HS-5 (cell line): ENCODE results near the gene RTF2.

Experiments
- DNase-seq: peaks from one replicate; pipeline ENCODE4 v3.0.0-alpha.2; 2012; ENCODE audit warnings: low read depth

Gene RTF2

GRCh38 chr20:56468316-56469076 is at the start of gene RTF2:
TSS of gene RTF2 (plus strand) at chr20:56468627. CDS start at chr20:56468698, 71 bp downstream.
- peak; percentile 50 for DNase-seq

DNA sequence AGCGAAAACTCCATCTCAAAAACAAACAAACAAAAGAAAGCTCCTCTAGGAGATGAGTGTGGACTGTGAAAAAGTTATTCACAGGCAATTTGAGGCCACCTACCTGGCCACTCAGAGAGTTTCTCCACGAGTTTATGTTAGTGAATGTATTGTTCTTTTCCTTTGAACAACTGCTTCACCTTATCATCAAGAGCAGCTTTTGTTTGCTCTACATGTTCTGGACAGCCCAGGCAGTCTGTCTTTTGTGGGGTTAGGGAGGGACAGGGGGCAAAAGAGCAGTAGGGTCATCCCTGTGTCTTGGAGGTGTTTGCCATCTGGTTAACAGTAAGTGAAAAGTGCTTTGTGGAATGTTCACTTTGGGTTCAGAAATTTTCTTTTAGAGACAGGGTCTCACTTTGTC is 48.4 kb upstream of the RTF2 start:
- no peak for DNase-seq

DNA sequence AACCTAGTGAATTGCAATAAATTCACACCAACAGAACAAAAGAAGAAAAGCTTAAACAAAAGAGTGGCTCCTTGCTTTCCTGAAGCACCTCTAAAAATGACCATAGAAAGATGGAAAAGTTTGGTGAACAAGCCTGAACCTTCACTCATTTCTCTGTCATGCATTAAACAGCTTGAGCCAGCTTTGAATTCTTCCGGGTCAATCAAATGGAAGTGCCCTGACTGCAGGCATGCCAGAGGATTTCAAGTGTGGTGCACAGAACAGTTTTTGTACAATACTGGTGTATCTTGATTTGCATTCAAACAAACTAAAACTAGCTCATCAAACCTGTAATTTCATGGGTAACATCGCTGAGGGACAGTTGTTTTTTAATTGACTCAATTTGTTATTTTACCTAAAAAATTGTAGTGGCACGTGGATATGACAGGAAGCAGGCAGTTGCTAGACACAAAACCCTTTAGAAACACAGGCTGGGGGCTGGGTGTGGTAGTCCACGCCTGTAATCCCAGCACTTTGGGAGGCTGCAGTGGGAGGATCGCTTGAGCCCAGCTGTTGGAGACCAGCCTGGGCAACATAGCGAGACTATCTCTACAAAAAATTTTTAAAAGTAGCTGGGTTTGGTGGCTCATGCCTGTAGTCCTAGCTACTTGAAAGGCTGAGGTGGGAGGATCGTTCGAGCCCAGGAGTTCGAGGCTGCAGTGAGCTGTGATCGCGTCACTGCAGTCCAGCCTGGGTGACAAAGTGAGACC is 47.3 kb upstream of the RTF2 start:
- no peak for DNase-seq

- DNase-seq: peak; percentile 49
These were observed 46.2 kb upstream of the RTF2 start for GRCh38 chr20:56422076-56422823.

GRCh38 chr20:56422824-56423189 is 45.6 kb upstream of the RTF2 start:
- DNase-seq: no peak

DNA sequence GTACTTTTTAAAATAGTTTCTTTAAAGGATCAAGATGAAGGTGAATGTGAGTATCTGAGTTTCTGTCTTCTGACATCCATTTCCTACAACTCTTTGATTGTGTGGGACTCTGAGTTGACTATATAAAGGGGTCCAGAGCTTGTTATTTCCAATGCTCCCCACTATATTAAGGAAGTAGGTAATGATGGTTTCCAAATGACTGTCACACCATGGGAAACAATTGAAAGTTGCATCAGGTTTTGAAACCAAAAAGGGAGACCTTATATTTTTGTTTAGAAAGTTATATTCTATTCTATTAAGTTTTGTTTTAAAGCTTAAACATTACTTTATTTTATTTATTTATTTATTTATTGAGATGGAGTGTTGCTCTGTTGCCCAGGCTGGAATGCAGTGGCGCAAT is 45.2 kb upstream of the RTF2 start:
- DNase-seq: no peak

DNA sequence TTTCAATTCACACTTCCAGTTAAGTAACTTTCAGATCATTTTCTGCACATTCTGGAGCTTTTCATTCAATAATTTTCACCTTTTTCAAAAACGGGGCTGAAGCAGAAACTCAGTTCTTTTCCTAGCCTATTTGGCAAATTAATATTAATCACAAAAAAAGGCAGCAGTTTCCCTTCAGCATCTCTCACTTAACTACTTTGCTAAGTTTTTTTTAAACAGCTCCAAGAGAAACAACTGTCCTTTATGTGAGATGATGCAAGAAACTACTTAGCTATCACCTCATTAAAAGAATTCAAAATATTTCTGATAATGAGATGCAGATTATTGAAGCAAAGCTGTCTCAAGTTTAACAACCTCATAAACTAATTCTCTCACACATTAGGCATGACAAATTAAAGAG is 44.5 kb upstream of the RTF2 start:
- DNase-seq: no peak

DNA sequence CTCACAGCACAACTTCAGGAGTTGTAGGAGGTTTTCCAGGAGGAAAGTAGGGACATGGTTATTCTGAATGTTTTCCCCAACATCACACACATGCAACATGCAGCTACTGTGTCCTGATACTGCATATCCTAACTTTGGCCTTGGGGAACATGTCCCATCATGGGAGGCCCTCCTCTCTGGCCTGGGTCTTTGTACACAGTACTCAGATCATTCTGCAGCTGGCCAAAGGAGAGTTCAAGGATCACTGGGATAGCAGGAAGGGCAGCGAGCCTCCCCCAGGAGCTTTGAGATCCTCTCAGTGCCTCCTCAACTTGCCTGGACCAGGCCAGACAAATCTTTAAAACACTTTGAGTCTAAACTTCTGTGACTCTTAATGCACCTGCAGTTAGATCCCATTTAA is 43.5 kb upstream of the RTF2 start:
- no peak for DNase-seq

DNA sequence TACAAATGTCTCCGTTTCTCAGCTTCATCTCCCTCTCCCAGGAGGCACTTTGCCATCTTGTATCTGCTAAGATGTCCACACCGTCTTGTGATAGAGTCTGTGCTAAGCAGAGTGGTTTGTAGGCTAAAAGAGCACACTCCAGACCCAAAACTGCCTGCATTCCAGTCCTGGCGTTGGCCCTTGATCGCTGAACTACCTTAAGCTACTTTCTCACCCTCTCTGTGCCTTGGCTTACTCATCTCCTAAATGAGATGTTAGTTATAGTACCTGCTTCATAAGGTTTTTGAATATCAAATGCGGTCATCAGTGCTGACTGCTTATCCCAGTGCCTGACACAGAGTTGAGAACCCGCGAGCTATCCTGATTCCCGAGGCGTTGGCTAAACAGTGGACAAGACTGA is 42.4 kb upstream of the RTF2 start:
- no peak for DNase-seq

- no peak for DNase-seq
These were observed 41.5 kb upstream of the RTF2 start for GRCh38 chr20:56426926-56427325.

DNA sequence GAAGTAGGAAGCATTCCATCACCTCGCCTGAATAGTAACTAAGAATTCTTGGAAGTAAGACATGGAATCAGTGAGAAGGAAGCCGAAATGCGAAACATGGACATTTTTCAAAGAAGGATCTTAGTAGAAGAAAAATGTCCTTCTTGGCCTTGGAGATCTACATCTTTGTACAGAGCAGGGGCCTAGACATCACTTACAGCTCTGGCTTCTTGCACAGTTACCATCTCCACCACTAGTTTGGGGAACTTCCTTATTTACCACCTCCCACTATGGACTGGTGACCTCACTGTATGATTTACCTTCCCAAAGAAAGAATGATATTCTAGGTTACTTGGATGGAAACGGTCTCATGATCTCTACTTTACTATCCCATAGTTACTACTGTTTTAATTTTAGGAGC is 40.6 kb upstream of the RTF2 start:
- no peak for DNase-seq

DNA sequence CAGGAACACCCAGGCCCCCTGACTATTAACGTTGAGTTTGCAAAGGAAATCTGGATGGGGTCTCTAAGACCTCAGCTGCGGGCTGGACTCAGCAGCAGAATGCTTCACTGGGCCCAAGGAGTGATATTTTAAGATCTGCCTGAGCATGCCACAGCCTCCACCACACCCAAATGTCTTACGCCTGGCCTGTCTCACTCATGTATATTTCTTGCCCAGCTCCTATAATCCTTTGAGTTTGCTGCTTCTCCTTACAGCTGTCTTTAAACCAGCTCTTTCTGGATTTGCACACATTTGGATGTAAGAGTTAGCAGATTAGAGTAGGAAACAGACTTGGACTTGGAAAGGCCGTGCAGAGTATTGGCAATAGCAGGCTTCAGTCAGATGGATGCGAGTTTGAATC is 40.0 kb upstream of the RTF2 start:
- no peak for DNase-seq

DNA sequence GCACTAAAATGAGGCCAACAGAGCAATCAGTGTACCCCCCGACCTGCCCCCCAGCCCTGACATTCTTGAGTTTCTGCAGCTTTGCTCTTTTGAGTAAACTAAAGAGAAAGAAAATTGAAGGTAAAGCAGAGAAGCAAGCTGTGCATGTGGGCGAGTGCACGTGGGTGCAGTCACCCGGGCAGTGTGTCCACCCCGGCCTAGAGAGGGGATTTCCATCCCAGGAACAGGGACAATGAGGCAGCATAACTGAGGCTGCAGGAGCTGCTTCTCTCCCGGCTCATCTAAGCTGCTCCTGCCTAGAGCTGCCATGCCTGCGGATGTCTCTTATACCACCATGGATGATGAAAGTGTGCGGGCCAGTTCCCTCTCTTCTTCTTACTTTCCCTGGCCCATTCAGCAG is 39.5 kb upstream of the RTF2 start:
- no peak for DNase-seq

GRCh38 chr20:56429502-56429901 is 38.9 kb upstream of the RTF2 start:
- DNase-seq: no peak

GRCh38 chr20:56429941-56430340 is 38.5 kb upstream of the RTF2 start:
- DNase-seq: no peak

GRCh38 chr20:56430461-56430860 is 38.0 kb upstream of the RTF2 start:
- DNase-seq: no peak

DNA sequence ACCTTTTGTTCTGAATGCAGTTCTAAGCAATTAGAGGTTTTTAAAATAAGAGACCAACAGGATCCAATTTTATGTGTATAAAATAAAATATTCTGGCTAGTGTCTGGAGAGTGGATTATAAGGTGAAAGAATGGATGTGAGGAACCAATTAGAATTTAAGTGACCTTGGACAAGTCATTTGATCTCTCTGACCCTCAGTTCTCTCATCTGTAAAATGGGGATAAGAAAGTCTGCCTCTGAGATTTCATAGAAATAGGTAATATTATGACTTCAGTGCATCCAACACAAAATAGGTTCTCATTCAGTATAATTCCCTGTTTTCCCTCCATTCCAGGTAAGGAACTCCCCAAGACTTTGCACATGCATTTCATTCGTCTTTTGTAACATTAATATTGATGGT is 37.5 kb upstream of the RTF2 start:
- DNase-seq: no peak

DNA sequence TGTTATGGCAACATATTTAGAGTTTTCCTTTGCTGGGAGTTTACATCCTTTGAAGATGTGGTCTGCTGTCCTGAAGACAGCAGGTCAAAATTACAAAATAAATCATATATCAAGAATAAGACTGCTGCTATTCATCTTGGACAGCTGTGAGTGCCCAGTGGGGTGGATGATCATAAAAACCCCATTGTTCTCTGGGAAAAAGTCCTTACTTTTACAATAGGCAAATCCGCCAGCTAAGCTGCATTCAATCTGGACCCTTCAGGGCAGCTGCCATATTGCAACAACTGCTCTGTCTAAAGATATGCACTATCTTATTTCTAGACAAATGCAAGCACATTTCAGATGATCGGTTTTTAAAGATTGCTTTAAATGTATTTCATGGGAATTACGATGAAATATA is 37.0 kb upstream of the RTF2 start:
- DNase-seq: no peak

DNA sequence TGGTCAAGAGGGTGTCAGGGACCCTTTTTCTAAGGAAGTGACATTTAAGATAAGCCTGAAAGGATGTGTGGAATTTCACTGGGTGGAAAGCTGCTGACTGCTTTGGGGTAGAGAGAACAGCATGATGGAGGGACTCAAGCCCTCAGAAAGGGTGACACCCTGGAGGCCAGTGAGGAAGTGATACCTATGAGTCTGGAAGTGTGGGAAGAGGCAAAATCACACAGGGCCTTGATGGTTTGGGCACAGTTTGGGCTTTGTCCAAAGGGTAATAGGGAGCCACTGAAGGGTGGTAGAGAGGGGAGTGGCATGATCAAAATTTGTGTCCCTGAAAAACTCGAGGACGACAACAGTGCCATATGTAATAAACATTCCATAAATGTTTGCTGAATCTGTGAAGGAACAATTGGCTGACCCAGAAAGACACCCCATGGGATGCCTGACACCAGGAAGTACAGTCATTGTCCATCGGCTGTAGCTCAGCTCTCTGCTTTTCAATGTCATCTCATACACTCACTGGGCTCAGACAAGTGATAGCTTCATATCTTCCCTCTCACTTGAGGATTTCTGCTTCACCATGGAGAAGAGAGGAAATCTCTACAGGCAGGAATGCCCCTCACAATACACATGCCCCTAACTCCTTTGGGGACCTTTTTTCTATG is 35.1 kb upstream of the RTF2 start:
- no peak for DNase-seq

DNA sequence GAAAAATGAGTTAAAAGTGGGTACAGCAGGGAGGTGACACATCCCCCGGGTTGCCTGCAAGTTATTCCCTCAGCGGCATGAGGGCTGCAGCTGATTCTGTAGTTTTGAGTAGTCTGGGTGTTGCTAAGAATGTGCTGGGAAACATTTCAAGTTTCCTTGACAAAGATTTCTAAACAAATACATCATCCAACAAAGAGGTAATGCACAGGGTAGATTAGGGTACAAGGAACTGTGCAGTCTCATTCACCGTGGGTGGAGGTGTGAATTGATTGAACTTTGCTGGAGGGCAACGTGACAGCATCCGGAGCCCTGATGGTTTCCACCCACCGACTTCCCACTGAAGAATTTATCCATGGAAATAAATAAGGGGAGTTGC is 34.6 kb upstream of the RTF2 start:
- DNase-seq: no peak

GRCh38 chr20:56437196-56437960 is 31.0 kb upstream of the RTF2 start:
- DNase-seq: no peak

DNA sequence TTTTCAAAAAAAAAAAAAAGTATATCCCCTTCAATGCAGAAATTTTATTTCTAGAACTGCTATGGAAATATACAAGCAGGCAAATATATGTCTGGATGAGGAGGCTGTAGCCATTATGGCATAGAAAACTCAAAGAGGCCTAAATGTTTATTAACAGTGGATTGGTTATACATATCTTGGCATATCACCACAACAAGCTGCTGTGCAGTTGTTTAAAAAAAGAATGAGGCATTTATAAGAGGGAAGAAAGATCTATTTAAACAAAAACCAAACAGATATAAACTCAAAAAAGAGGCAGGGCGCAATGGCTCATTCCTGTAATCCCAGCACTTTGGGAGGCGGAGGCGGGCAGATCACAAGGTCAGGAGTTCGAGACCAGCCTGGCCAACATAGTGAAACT is 30.1 kb upstream of the RTF2 start:
- no peak for DNase-seq
